GM23338 (cell line): Measurements from ENCODE around the gene MAFB. TPM values are rescaled to one million over a fixed set of nuclear protein-coding genes. Genes with fewer than 3 reads are reported as not detected.

Experiments
- ATAC-seq: fragments of 200-7000 bp; cut with Tn5 transposase; 3 replicates; pipeline ENCODE4 v1.9.1; 2020
- DNase-seq: peaks from one replicate; pipeline ENCODE4 v3.0.0-alpha.2; 2015; ENCODE audit warnings: low spot score
- H2AFZ ChIP-seq: fragments of 200-600 bp; sonication (generic); 2 replicates; pipeline ENCODE4 v1.8.0; 2016; ENCODE audit warnings: antibody characterized with exemption, mild to moderate bottlenecking, moderate library complexity
- H3F3A ChIP-seq: fragments of 200-600 bp; sonication (generic); replicated peaks from 2 replicates; pipeline ENCODE4 v1.8.0; 2017; ENCODE audit warnings: antibody characterized with exemption, mixed run types, low read depth
- H3K27ac ChIP-seq: fragments of 200-600 bp; sonication (generic); 2 replicates; pipeline ENCODE4 v1.6.1; 2016; ENCODE audit warnings: low read depth
- H3K27me3 ChIP-seq: fragments of 200-600 bp; sonication (generic); 2 replicates; pipeline ENCODE4 v1.8.0; 2016; ENCODE audit warnings: mild to moderate bottlenecking, mixed run types, moderate library complexity; ENCODE audit not compliant: insufficient read depth
- H3K36me3 ChIP-seq: fragments of 200-600 bp; sonication (generic); 2 replicates; pipeline ENCODE4 v1.8.0; 2016; ENCODE audit warnings: mild to moderate bottlenecking; ENCODE audit not compliant: insufficient read depth
- H3K4me1 ChIP-seq: fragments of 200-600 bp; sonication (generic); 2 replicates; pipeline ENCODE4 v1.8.0; 2016; ENCODE audit warnings: mild to moderate bottlenecking, moderate library complexity; ENCODE audit not compliant: insufficient read depth
- H3K4me2 ChIP-seq: fragments of 200-600 bp; sonication (generic); 2 replicates; pipeline ENCODE4 v1.7.1; 2017; ENCODE audit warnings: mixed run types
- H3K4me3 ChIP-seq: fragments of 200-600 bp; sonication (generic); 2 replicates; pipeline ENCODE4 v1.6.1; 2016; ENCODE audit warnings: mixed run types
- H3K79me2 ChIP-seq: fragments of 200-600 bp; sonication (generic); replicated peaks from 2 replicates; pipeline ENCODE4 v1.8.0; 2017; ENCODE audit warnings: mild to moderate bottlenecking; ENCODE audit not compliant: insufficient read depth
- H3K9me2 ChIP-seq: fragments of 200-600 bp; sonication (generic); 2 replicates; pipeline ENCODE4 v1.8.0; 2017; ENCODE audit not compliant: insufficient read depth
- H4K20me1 ChIP-seq: fragments of 200-600 bp; sonication (generic); replicated peaks from 2 replicates; pipeline ENCODE4 v1.8.0; 2017; ENCODE audit warnings: mild to moderate bottlenecking; ENCODE audit not compliant: insufficient read depth
- H3K27ac Mint-ChIP-seq: 2 replicates; pipeline ENCODE4 v1.8.0; 2020; ENCODE audit warnings: inconsistent platforms, mild to moderate bottlenecking, moderate library complexity, mixed read lengths
- H3K27me3 Mint-ChIP-seq: 3 replicates; pipeline ENCODE4 v1.8.0; 2022; ENCODE audit warnings: low read depth, mild to moderate bottlenecking, moderate library complexity, mixed read lengths, inconsistent platforms; ENCODE audit not compliant: insufficient read depth, poor library complexity
- H3K36me3 Mint-ChIP-seq: 3 replicates; pipeline ENCODE4 v1.8.0; 2021; ENCODE audit warnings: low read depth, mild to moderate bottlenecking, inconsistent platforms, moderate library complexity, mixed read lengths
- H3K4me1 Mint-ChIP-seq: 3 replicates; pipeline ENCODE4 v1.8.0; 2020; ENCODE audit warnings: mild to moderate bottlenecking, inconsistent platforms, mixed read lengths
- H3K4me3 Mint-ChIP-seq: 3 replicates; pipeline ENCODE4 v1.8.0; 2021; ENCODE audit warnings: moderate library complexity, mild to moderate bottlenecking, inconsistent platforms, mixed read lengths
- H3K9me3 Mint-ChIP-seq: 3 replicates; pipeline ENCODE4 v1.8.0; 2020; ENCODE audit warnings: moderate library complexity, mild to moderate bottlenecking, inconsistent platforms, mixed read lengths
- ETS1 ChIP-seq: IDR thresholded peaks from 2 replicates; pipeline ENCODE4 v1.6.1; 2016; ENCODE audit warnings: antibody characterized with exemption
- NANOG ChIP-seq: IDR thresholded peaks from 2 replicates; pipeline ENCODE4 v1.6.1; 2016; ENCODE audit warnings: antibody characterized with exemption, borderline replicate concordance
- ZNF114 ChIP-seq: fragments of 250-450 bp; sonication (Bioruptor Pico); IDR thresholded peaks from 2 replicates; pipeline ENCODE4 v1.5.0; 2020; ENCODE audit warnings: mild to moderate bottlenecking, moderate library complexity
- ZNF331 ChIP-seq: fragments of 250-450 bp; sonication (Bioruptor Pico); IDR thresholded peaks from 2 replicates; pipeline ENCODE4 v1.5.0; 2020; ENCODE audit warnings: low read depth, mild to moderate bottlenecking, moderate library complexity
- ZNF462 ChIP-seq: fragments of 250-450 bp; sonication (Bioruptor Pico); IDR thresholded peaks from 2 replicates; pipeline ENCODE4 v1.5.0; 2020; ENCODE audit warnings: mild to moderate bottlenecking, moderate library complexity
- polyA plus RNA-seq: library from polyadenylated mRNA; unstranded; fragments of >200 nt; fragmentation: Nextera tagmentation; extraction: Ambion mirVana; gene quantifications from 2 replicates; pipeline ENCODE4 v1.2.1, GENCODE V29; 2016
- total RNA-seq: library from RNA; depleted of rRNA; stranded (reverse); fragments of >200 nt; shearing (Covaris generic); gene quantifications from 2 replicates; pipeline ENCODE4 v1.2.3, GENCODE V29; 2014

The MAFB gene
- total and polyA plus RNA-seq, 2 experiments from 2014 or later: 1.6 to 2.3 TPM

- no peak overlapping the region for H3K27ac ChIP-seq
These were observed 35.5 kb upstream of the MAFB start for GRCh38 chr20:40724566-40724965.

More at GRCh38 chr20:40724566-40724965, 35.5 kb upstream of the MAFB start:
- no peaks in the 10 kb centered on the region for H3K79me2 ChIP-seq
- H3K9me2 ChIP-seq: no peaks in the 10 kb centered on the region
- no peaks in the 10 kb centered on the region for H3K27me3 ChIP-seq
- Mint-ChIP-seq H3K27me3 (no peaks in the 10 kb centered on the region), H3K36me3 (no peaks in the 10 kb centered on the region; the same call in 2 of the 3 replicates), H3K9me3 (peaks cover 7% of the 10 kb centered on the region; the same call in 2 of the 3 replicates), H3K27ac (no peak overlapping the region), H3K4me1 (no peaks in the 10 kb centered on the region), H3K4me3 (no peak overlapping the region)
- H2AFZ ChIP-seq: no peak overlapping the region
- no peak overlapping the region for H3K4me3 ChIP-seq
- H3K36me3 ChIP-seq: no peaks in the 10 kb centered on the region
- ATAC-seq: peak; percentile 46
- no peaks in the 10 kb centered on the region for H3F3A ChIP-seq
- no peak overlapping the region for H3K4me2 ChIP-seq
- H3K4me1 ChIP-seq: no peaks in the 10 kb centered on the region
- no peak for DNase-seq
- H4K20me1 ChIP-seq: no peaks in the 10 kb centered on the region
- no peak for TF ChIP-seq ETS1
- no peak for TF ChIP-seq ZNF331 (CRISPR knock-in tag)
- no peak for TF ChIP-seq NANOG
- no peak for TF ChIP-seq ZNF462 (CRISPR knock-in tag)
- TF ChIP-seq ZNF114 (CRISPR knock-in tag): no peak
